Kidney (tissue), 14 donors: ENCODE data around the gene TIAL1. TPM values are rescaled to one million over a fixed set of nuclear protein-coding genes. Genes with fewer than 3 reads are reported as not detected.

Source experiments
- DNase-seq, 5 donors: peaks; one replicate each; pipeline ENCODE4 v3.0.0-alpha.2; 2013 to 2020
- FAIRE-seq: peaks from 2 replicates; lab custom pipeline; 2012; peaks lifted over from hg19 to GRCh38; lab: Jason Lieb, UNC
- H3K27ac ChIP-seq, 2 donors: one replicate each; pipeline ENCODE4 v1.7.0; 2013; ENCODE audit warnings: low read depth in 2 of 2, low read length in 2 of 2, inconsistent platforms in 1 of 2
- H3K27me3 ChIP-seq: one replicate; pipeline ENCODE4 v1.7.1; 2013; ENCODE audit warnings: low read length, inconsistent platforms; ENCODE audit not compliant: control insufficient read depth, insufficient read depth
- H3K36me3 ChIP-seq, 3 donors: one replicate each; pipeline versions ENCODE4 v1.7.0 to v1.7.1; 2013; ENCODE audit warnings: low read length in 3 of 3, control low read depth in 1 of 3, inconsistent platforms in 1 of 3; ENCODE audit not compliant: insufficient read depth in 3 of 3, control insufficient read depth in 2 of 3
- H3K4me1 ChIP-seq, 3 donors: one replicate each; pipeline versions ENCODE4 v1.7.0 to v1.7.1; 2013; ENCODE audit warnings: low read length in 3 of 3, inconsistent platforms in 1 of 3, low read depth in 1 of 3; ENCODE audit not compliant: control insufficient read depth in 2 of 3, insufficient read depth in 2 of 3
- H3K4me3 ChIP-seq, 3 donors: one replicate each; pipeline versions ENCODE4 v1.7.0 to v1.8.1; 2013; ENCODE audit warnings: low read length in 3 of 3, control low read depth in 1 of 3, inconsistent platforms in 1 of 3
- H3K9ac ChIP-seq, 3 donors: one replicate each; pipeline versions ENCODE4 v1.7.0 to v1.7.1; 2013; ENCODE audit warnings: low read length in 3 of 3, control low read depth in 1 of 3, inconsistent platforms in 1 of 3
- H3K9me3 ChIP-seq, 3 donors: one replicate each; pipeline versions ENCODE4 v1.7.0 to v1.7.1; 2013; ENCODE audit warnings: low read length in 3 of 3, control low read depth in 1 of 3, inconsistent platforms in 1 of 3; ENCODE audit not compliant: control insufficient read depth in 2 of 3, insufficient read depth in 1 of 3
- CTCF ChIP-seq: IDR thresholded peaks from 3 replicates; pipeline ENCODE4 v1.5.1; 2012; ENCODE audit warnings: mild to moderate bottlenecking, moderate library complexity, borderline replicate concordance; ENCODE audit not compliant: insufficient read depth; ENCODE audit errors: extremely low read depth
- intact Hi-C: fragments of 100-400 bp; cut with DNase I; formaldehyde crosslinking; loops from one replicate; pipeline ENCODE4 v1.11.1; 2022
- polyA plus RNA-seq: library from polyadenylated mRNA; stranded (reverse); fragments of 350-450 nt; fragmentation: Illumina TruSeq; extraction: RNeasy Lipid Tissue Mini Kit (QIAGEN cat#74804); gene quantifications from one replicate; pipeline ENCODE4 v1.2.3, GENCODE V29; 2014; ENCODE audit warnings: low read depth, low replicate concordance; ENCODE audit not compliant: insufficient read depth
- total RNA-seq: library from RNA; stranded (reverse); fragmentation: NEBNext Ultra II Directional; extraction: Animal tissue kit (Norgen Biotek cat#: 25700); gene quantifications from one replicate; pipeline ENCODE4 v1.2.1, GENCODE V29; 2021
- donor health status: control.
- donor health status: control.
- donor health status: control.
- donor health status: control.
- donor health status: control.
- donor health status: DM: yes; HTN: yes; CAD: no.
- donor health status: Normal renal cell carcinoma (clear cell type).

TIAL1 gene
- total and polyA plus RNA-seq, 2 donors from 2014 or later, result 46.7 to 88.8 TPM

- FAIRE-seq (no peak), DNase-seq (no peak)
- Histone ChIP-seq H3K27ac (no peak overlapping the region), H3K36me3 (no peaks in the 10 kb centered on the region), H3K9ac (no peak overlapping the region), H3K4me3 (no peak overlapping the region), H3K27me3 (no peaks in the 10 kb centered on the region), H3K4me1 (peaks cover 0 to 6% (median 0%) of the 10 kb centered on the region in 3 donors), H3K9me3 (no peaks in the 10 kb centered on the region)
- intact Hi-C loops, result no loop called here
- TF ChIP-seq CTCF, result no peak
Observed at GRCh38 chr10:119644205-119644814, 47.5 kb upstream of the TIAL1 start.

- no peak for FAIRE-seq
Observed at GRCh38 chr10:119643306-119644204, 46.8 kb upstream of the TIAL1 start.

GRCh38 chr10:119642556-119643111, 45.9 kb upstream of the TIAL1 start:
- H3K27me3 ChIP-seq, result no peaks in the 10 kb centered on the region
- H3K9me3 ChIP-seq, result no peaks in the 10 kb centered on the region
- no peak for FAIRE-seq
- no peak overlapping the region for H3K27ac ChIP-seq
- H3K36me3 ChIP-seq, result no peaks in the 10 kb centered on the region
- H3K4me1 ChIP-seq, result peaks cover 0 to 6% (median 0%) of the 10 kb centered on the region in 3 donors
- TF ChIP-seq CTCF, result no peak
- DNase-seq, result no peak
- intact Hi-C loops, result no loop called here
- H3K9ac ChIP-seq, result no peak overlapping the region
- H3K4me3 ChIP-seq, result no peak overlapping the region

More at GRCh38 chr10:119643306-119644204, 46.8 kb upstream of the TIAL1 start:
- no peaks in the 10 kb centered on the region for H3K9me3 ChIP-seq
- H3K36me3 ChIP-seq, result no peaks in the 10 kb centered on the region
- intact Hi-C loops, result no loop called here
- no peaks in the 10 kb centered on the region for H3K27me3 ChIP-seq
- no peak overlapping the region for H3K4me3 ChIP-seq
- no peak overlapping the region for H3K9ac ChIP-seq
- no peak overlapping the region for H3K27ac ChIP-seq
- peak in 1 of 5 donors; percentile 32 for DNase-seq
- no peak for TF ChIP-seq CTCF
- H3K4me1 ChIP-seq, result peaks cover 0 to 6% (median 0%) of the 10 kb centered on the region in 3 donors
